H54 (cell line): ENCODE results near the gene SQSTM1.
"Not testable (repeated sequence)": the region's sequence is repeated elsewhere in the genome, so short reads cannot be mapped to it uniquely, and the experiment has no call there.

ENCODE experiments used
- DNase-seq: peaks from one replicate; pipeline ENCODE4 v3.0.0; 2011; ENCODE audit warnings: low spot score, mixed read lengths; ENCODE audit not compliant: insufficient read length
- FAIRE-seq: peaks from 3 replicates; lab custom pipeline; 2011; peaks lifted over from hg19 to GRCh38; lab: Jason Lieb, UNC
- POLR2A ChIP-seq: IDR thresholded peaks from 2 replicates; pipeline ENCODE4 v1.6.1; 2011; ENCODE audit warnings: low read depth, mild to moderate bottlenecking, low read length

Gene SQSTM1

DNA sequence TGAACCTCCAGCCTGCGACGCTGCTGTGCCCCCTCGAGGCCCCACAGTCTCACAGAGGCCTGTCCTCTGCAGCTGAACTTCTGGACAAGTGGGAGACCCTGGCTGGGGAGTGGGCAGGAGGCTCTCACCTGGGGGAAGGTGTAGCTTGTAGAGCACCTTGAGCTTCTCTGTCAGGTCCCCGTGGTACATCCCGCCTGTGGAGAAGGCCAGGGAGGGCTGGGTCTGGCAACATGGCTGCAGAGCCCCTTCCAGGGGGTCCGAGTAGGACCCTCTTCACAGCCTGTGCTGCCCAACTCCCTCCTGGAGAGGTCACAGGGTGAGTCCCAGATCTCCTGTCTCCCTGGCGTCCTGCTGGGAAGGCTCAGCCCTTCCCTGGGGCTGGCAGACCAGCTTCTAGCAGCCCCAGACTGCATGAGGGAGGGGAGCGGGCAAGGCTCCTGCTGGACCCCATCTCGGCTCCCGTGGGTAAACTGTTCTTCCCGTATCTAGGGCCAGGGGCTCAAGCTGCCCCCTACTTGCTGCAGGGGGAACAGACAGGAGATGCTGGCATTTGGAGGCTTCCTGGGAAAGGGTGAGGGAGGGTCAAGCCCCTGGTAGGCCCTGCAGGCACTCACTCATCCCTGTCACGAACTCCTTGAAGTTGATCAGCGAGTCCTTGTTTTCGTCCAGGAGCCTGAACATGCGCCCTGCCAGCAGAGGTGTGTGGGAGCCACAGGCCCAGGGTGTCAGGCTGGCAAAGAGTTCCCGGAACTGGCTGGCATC, 49.1 kb downstream of the SQSTM1 start:
- TF ChIP-seq POLR2A: no peak
- DNase-seq (no peak), FAIRE-seq (no peak)

DNA sequence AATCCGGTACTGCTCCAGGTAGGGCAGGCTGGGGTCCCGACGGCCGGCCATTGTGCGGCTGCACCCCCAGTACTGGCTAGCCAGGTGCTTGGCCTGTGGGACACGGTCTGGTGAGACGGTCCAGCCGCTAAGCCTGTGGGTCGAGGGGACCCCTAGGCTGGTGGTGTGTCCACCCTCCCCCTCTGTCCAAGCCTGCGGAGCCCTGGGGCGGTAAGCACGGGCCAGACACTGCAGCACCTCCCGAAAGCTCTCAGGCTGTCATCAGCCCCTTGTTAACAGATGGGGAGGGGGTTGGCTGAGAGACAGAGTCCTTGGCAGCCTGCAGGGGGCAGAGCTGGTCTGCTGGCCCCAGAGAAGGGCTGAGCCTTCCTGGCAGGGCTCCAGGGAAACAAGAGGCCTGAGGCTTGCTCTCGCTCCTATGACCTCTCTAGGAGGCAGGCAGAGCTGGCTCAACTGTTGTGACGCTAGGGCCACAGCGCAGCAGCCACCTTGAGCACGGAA, 49.7 kb downstream of the SQSTM1 start:
- TF ChIP-seq POLR2A: no peak
- DNase-seq (no peak), FAIRE-seq (no peak)

DNA sequence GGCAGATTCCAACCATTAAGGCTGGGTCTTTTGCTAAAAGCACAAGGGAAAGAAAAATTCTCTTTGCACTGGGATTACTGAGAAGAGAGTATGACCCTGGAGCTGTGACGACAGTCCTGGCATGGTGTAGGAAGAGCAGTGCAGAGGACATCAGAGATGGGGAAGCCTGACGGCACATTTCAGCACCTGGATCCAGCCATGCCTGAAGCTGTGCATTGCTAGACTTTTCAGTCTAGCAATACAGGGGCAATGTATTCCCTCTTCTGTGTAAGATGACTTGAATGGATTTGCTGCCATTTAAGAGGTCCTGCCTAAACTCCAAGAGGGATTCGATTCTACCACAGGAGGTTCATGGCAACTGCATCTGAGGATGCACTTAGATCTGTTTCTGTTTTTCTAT, 50.2 kb downstream of the SQSTM1 start:
- DNase-seq (no peak), FAIRE-seq (no peak)
- no peak for TF ChIP-seq POLR2A

DNA sequence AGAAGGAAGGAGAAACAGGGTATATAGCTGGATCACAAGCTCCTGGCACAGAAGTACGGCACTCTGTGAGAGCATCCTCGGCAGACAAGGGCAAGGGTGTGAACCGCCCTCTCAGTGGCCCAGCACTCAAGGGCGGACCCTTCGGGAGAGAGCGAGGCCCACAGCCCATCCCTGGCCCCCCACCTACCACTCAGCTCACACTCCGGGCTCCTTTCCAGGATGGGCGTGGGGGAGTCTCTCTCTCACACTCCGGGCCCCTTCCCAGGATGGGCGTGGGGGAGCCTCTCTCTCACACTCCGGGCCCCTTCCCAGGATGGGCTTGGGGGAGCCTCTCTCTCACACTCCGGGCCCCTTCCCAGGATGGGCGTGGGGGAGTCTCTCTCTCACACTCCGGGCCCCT, 50.8 kb downstream of the SQSTM1 start:
- FAIRE-seq, DNase-seq: not testable (repeated sequence)

DNA sequence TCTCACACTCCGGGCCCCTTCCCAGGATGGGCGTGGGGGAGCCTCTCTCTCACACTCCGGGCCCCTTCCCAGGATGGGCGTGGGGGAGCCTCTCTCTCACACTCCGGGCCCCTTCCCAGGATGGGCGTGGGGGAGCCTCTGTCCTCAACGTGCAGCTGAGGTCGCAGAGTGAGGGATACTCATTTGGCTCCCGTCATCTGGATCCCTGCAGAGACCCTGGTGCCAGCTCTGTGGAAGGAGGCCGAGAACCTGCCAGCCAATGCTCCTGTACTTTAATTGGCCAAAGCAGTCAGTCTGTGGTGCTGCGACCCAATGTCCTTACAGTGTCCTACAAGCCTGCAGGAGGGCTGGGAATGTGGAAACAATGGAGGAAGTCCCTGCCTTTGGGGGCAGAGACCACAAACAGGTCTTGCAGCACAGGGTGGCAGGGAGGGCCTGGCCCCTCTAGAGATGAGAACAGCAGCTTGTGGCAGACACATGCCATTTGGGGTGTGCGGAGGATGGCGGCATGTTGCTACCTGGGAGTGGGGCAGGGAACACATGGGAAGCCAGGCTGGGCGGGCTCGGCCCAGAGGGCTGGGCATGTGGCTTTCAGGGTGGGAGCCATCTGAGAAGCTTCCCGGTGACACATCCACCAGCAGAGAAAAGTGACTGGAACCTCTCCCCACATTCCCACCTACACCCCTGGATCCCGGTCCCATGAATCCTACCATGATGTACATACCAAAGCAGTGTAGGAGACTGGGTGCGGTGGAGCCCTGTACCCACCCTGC, 51.5 kb downstream of the SQSTM1 start:
- TF ChIP-seq POLR2A: no peak
- FAIRE-seq (no peak), DNase-seq (no peak)

DNA sequence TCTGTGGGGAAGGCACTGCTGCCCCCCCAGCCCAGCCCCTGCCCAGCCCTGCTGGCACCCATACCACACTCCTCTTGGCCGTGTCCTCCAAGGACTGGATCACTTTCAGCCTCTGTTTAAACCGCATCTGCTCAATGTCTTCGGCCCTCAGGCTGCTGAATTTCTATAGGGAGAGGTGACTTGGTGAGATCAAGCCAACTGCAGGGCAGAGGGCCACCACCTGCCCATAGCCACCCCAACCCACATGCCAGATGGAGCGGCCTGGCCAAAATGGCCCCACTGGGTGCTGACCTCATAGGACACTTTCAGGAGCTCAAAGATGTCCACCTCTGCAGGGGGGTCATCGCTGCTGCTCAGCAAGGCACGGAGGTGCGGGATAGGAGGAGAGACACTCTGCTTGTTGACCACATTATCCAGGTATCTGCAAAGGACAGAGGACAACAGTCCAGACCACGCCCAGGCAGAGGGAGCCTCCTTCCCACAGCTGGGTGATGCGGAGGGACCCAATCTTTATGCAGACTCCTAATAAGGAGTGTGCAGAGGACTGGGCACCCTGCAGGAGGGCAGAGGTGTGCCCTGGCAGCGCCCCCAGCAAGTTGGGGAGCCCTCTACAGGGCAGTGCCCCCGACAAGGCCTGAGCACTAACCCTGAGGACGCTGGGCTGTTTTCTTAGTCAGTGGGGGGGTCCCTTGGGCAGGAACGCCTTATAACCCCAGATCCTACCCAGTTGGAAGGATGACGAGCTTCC, 52.3 kb downstream of the SQSTM1 start:
- FAIRE-seq (no peak), DNase-seq (no peak)
- TF ChIP-seq POLR2A: no peak

DNA sequence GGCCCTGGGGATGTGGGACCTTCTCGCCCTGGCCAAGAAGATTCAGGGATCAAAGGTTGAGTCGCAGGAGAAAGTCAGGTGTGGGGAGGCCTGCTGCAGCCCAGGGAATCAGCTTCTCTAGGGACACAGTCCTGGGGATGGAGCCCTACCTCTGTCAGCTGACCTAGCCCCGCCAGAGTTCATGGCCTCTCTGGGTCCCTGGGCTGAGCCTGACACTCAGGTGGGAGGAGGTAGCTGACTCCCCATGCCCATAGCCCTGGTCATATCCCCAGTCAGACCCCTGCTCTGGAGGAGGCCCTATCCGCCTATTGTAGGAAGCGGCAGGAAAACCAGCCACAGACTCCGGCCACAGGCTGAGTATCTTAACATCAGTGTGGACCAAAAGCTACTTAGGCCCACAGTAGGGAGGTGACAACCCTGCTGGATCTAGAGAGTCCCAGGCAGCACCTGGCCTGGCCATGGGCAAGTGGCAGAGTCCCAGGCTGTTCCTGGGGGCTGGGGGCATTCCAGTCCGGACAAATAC, 52.9 kb downstream of the SQSTM1 start:
- TF ChIP-seq POLR2A: no peak
- no peak for DNase-seq
- FAIRE-seq: no peak

DNA sequence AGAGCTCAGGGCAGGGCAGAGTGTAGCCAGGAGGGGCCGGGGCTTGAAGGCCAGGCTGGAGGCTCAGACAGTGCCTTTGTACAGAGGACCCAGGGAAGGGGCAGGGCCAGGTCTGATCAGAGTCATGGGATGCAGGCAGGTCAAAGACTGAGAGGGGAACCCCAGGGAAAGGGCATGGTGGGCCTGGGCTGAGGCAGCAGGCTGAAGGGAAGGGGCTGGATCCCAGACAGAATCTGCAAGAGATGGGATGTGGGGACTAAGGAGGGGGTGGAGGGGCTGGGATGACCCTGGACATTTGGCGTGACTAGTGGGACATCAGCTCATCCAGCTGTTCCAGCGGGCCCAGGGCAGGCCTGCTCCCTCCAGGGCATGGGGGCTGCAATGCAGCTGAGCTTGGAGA, 53.4 kb downstream of the SQSTM1 start:
- TF ChIP-seq POLR2A: no peak
- DNase-seq (no peak), FAIRE-seq (no peak)

DNA sequence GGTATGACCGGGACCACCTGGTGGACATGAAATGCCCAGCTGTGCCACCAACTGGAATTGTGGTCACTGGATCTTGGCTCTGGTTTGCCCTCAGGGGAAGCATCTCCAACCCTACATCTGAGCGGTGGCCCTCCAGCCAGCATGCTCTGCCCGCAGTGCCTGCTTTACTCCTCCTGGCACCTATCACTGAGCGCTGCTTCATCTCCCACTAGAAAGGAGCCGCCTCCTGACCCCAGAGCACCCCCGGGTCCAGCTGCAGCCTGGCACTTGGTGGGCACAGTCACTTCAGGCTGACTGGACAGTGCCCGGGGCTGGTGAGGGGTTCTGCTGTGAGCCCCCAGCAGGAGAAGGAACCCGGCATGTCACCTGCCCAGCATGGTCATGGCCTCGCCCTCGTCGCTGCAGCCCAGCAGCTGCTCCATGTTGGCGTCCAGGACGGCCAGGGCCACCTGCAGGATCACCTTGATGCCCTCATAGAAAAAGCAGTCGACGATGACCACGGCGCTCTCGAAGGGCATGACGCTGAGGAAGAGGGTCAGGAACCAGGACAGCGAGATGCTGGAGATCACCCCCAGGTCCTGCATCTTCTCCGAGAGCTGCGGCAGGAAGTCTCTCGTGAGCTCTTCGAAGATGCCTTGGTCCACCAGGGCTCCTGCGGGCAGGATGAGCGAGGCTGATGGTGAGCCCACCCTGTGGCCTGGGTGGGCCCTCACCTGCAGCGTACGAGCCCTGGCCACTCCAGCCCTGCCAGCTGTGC, 54.0 kb downstream of the SQSTM1 start:
- TF ChIP-seq POLR2A: no peak
- FAIRE-seq (no peak), DNase-seq (no peak)

DNA sequence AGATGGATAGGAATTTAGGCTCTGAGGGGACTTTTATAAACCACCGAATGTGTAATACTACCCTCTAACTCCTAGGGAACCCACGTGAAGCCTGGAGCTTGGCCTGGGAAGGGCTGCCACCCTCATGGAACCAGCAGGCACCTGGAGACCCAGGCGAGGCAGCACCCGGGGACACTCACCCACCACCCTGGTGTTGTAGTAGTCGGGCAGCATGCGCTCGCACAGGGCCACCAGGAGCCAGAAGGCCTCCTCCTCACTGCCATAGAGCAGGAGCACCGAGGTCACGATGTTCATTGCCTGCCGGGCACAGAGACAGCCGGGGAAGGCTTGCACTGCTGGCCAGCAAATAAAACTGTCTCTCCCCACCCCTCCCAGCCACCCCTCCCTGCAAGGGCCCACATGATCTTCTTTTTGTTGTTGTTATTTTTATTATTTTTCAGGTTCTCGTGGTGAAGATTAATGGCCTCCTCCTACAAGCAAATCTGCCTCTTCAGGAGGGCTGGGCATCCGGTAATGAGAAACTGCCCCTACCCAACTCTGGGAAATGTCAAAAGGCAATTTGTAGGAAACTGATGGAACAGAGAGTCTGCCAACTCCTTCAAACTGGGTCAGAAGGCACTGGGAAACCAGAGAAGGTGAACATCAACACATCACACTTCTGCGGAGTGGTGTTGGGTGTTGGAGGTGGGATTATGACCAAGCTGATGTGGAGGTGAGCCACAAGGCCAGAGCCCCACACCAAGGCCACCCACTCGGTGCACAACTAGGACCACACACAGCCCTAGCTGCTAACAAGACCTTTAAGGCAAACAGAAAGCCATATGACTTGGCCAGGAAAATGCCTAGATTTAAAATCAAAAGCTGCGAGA, 55.3 kb downstream of the SQSTM1 start:
- FAIRE-seq (no peak), DNase-seq (no peak)
- TF ChIP-seq POLR2A: no peak

DNA sequence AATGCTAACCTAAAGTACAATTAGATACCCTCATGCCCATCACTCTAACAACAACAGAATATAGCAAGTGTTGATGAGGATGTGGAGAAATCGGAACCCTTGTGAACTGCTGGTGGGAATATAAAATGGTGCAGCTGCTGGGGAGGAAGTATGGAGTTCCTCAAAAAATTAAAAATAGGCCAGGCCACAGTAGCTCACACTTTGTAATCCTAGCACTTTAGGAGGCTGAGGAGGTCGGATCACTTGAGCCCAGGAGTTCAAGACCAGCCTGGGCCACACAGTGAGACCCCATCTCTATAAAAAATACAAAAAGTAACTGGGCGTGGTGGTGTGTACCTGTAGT, 55.9 kb downstream of the SQSTM1 start:
- FAIRE-seq: no peak
- no peak for DNase-seq
- no peak for TF ChIP-seq POLR2A

DNA sequence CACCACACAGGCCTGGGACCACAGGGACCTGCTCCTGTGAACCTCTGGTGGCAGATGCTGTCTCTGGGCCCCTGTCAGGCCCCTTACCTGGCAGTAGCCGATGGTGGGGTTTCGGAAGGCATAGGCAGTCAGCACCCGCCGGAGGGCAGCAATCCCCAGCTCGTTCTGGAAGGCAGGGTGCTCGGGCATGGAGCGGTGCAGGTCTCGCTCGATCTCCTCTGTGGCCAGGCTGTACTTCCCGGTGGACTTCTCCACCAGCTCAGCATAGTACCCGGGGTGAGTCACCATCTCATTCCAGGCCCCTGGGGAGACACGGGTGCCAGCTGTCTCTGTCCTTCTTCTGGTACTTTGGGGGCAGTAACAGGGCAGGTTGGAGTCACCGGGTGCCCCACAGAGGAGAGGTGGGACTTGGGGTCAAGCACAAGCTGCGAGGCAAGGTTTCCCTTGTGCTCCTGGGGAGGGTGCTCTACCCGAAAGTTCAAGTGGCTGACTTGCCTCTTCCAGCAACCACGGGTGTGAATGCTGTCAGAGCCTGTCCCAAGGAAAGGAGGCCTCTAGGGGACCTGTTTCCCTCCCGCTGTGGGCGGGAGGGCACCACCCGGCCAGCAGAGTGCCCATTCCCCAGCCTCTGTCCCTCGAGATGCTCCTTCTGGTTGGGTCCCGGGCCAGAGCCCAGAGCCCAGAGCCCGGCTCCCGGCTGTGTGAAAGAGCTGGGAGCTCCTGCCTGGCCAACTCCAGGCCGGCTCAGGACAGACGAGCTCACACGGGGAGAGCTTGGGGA, 57.7 kb downstream of the SQSTM1 start:
- FAIRE-seq: no peak
- TF ChIP-seq POLR2A: no peak

More for the DNA sequence above, 57.7 kb downstream of the SQSTM1 start:
- DNase-seq: peak; percentile 92
